SHP77 (cell line): ENCODE measurements around the gene CGGBP1.
"Not testable (repeated sequence)": the region's sequence is repeated elsewhere in the genome, so short reads cannot be mapped to it uniquely, and the experiment has no call there.

Experiments used
- DNase-seq, 2 experiments: peaks; one replicate each; lab custom pipeline; 2025; lab: John Stamatoyannopoulos, UW

Gene CGGBP1

GRCh38 chr3:88034491-88035275, 24.1 kb downstream of the CGGBP1 start:
- DNase-seq: no peak

- DNase-seq: no peak
These were observed 25.0 kb downstream of the CGGBP1 start for GRCh38 chr3:88033808-88034207.

- DNase-seq: no peak
These were observed 25.7 kb downstream of the CGGBP1 start for GRCh38 chr3:88033079-88033478.

GRCh38 chr3:88032245-88032644, 26.6 kb downstream of the CGGBP1 start:
- DNase-seq: no peak

GRCh38 chr3:88031642-88032077, 27.1 kb downstream of the CGGBP1 start:
- no peak for DNase-seq

GRCh38 chr3:88030210-88030609, 28.6 kb downstream of the CGGBP1 start:
- DNase-seq: no peak

- DNase-seq: no peak
These were observed 29.9 kb downstream of the CGGBP1 start for GRCh38 chr3:88028876-88029275.

GRCh38 chr3:88025001-88025552, 33.7 kb downstream of the CGGBP1 start:
- no peak for DNase-seq

- no peak for DNase-seq
These were observed 39.8 kb downstream of the CGGBP1 start for GRCh38 chr3:88019024-88019423.

- DNase-seq: not testable (repeated sequence)
These were observed 43.1 kb downstream of the CGGBP1 start for GRCh38 chr3:88015656-88016055.

GRCh38 chr3:88013592-88013991, 45.2 kb downstream of the CGGBP1 start:
- no peak for DNase-seq

- DNase-seq: no peak
These were observed 48.0 kb downstream of the CGGBP1 start for GRCh38 chr3:88010810-88011209.

- no peak for DNase-seq
These were observed 49.7 kb downstream of the CGGBP1 start for GRCh38 chr3:88009066-88009465.

GRCh38 chr3:88005066-88005465, 53.7 kb downstream of the CGGBP1 start:
- DNase-seq: no peak

- DNase-seq: peak; percentile 23 to 30
These were observed 55.6 kb downstream of the CGGBP1 start for GRCh38 chr3:88003115-88003755.

- DNase-seq: no peak
These were observed 56.4 kb downstream of the CGGBP1 start for GRCh38 chr3:88002448-88002847.
